SK-N-SH treated with all-trans-retinoic acid at 6 μM for 48 hours (cell line): ENCODE data around the gene TSSK6.
A peak's percentile ranks its signal among the peaks of the same experiment; 100 is the strongest.

Source experiments
- ATAC-seq: fragments of 200-7000 bp; cut with Tn5 transposase; 3 replicates; pipeline ENCODE4 v1.9.1; 2020; ENCODE audit warnings: mild to moderate bottlenecking, moderate library complexity
- ARNTL ChIP-seq: fragments of 450-650 bp; formaldehyde crosslinking; IDR thresholded peaks from 2 replicates; pipeline ENCODE4 v1.5.0; 2020; ENCODE audit warnings: low read depth, mild to moderate bottlenecking, moderate library complexity, borderline replicate concordance
- BACH2 ChIP-seq: fragments of 250-450 bp; sonication (Bioruptor Pico); IDR thresholded peaks from 2 replicates; pipeline ENCODE4 v1.9.0; 2021; ENCODE audit warnings: mild to moderate bottlenecking, borderline replicate concordance
- CSDC2 ChIP-seq: fragments of 250-450 bp; sonication (Bioruptor Pico); IDR thresholded peaks from 2 replicates; pipeline ENCODE4 v1.5.0; 2020; ENCODE audit warnings: mild to moderate bottlenecking, moderate library complexity
- ESRRG ChIP-seq: fragments of 250-450 bp; sonication (Bioruptor Pico); IDR thresholded peaks from 2 replicates; pipeline ENCODE4 v1.6.1; 2021; ENCODE audit warnings: mild to moderate bottlenecking
- ISL1 ChIP-seq: fragments of 250-450 bp; sonication (Bioruptor Pico); IDR thresholded peaks from 2 replicates; pipeline ENCODE4 v2.1.2; 2022; ENCODE audit warnings: mild to moderate bottlenecking, moderate library complexity
- OSR1 ChIP-seq: fragments of 250-450 bp; sonication (Bioruptor Pico); IDR thresholded peaks from 2 replicates; pipeline ENCODE4 v1.8.0; 2022; ENCODE audit warnings: moderate library complexity, mild to moderate bottlenecking, inconsistent platforms
- RARB ChIP-seq: fragments of 250-450 bp; sonication (Bioruptor Pico); IDR thresholded peaks from 2 replicates; pipeline ENCODE4 v1.8.0; 2021; ENCODE audit warnings: mild to moderate bottlenecking, moderate library complexity
- SNAI2 ChIP-seq: fragments of 250-450 bp; sonication (Bioruptor Pico); IDR thresholded peaks from 2 replicates; pipeline ENCODE4 v1.5.0; 2020; ENCODE audit warnings: mild to moderate bottlenecking, moderate library complexity
- TOX ChIP-seq: fragments of 250-450 bp; sonication (Bioruptor Pico); IDR thresholded peaks from 2 replicates; pipeline ENCODE4 v1.8.0; 2021; ENCODE audit warnings: mild to moderate bottlenecking, moderate library complexity, borderline replicate concordance
- ZC3H10 ChIP-seq: fragments of 250-450 bp; sonication (Bioruptor Pico); IDR thresholded peaks from 2 replicates; pipeline ENCODE4 v1.5.1; 2021; ENCODE audit warnings: mild to moderate bottlenecking, moderate library complexity
- ZFP3 ChIP-seq: fragments of 250-450 bp; sonication (Bioruptor Pico); IDR thresholded peaks from 2 replicates; pipeline ENCODE4 v1.5.0; 2020; ENCODE audit warnings: mild to moderate bottlenecking, moderate library complexity
- ZFP30 ChIP-seq: fragments of 450-650 bp; formaldehyde crosslinking; IDR thresholded peaks from 2 replicates; pipeline ENCODE4 v1.5.0; 2022; ENCODE audit warnings: mild to moderate bottlenecking, moderate library complexity
- ZNF70 ChIP-seq: fragments of 450-650 bp; formaldehyde crosslinking; IDR thresholded peaks from 2 replicates; pipeline ENCODE4 v1.5.0; 2020; ENCODE audit warnings: mild to moderate bottlenecking, moderate library complexity
- ZNF8 ChIP-seq: fragments of 450-650 bp; formaldehyde crosslinking; IDR thresholded peaks from 2 replicates; pipeline ENCODE4 v1.5.0; 2020; ENCODE audit warnings: mild to moderate bottlenecking, moderate library complexity
- TF ChIP-seq, protein P1 (sequence below): fragments of 250-450 bp; sonication (Bioruptor Pico); IDR thresholded peaks from 2 replicates; pipeline ENCODE4 v1.5.1; 2021; ENCODE audit warnings: mild to moderate bottlenecking, moderate library complexity
- TF ChIP-seq, protein P2 (sequence below): fragments of 250-450 bp; sonication (Bioruptor Pico); IDR thresholded peaks from 2 replicates; pipeline ENCODE4 v1.8.0; 2020; ENCODE audit warnings: mild to moderate bottlenecking, moderate library complexity, borderline replicate concordance
- TF ChIP-seq, protein P3 (sequence below): fragments of 250-450 bp; sonication (Bioruptor Pico); IDR thresholded peaks from 2 replicates; pipeline ENCODE4 v1.5.0; 2020; ENCODE audit warnings: mild to moderate bottlenecking, moderate library complexity

TSSK6 gene

DNA sequence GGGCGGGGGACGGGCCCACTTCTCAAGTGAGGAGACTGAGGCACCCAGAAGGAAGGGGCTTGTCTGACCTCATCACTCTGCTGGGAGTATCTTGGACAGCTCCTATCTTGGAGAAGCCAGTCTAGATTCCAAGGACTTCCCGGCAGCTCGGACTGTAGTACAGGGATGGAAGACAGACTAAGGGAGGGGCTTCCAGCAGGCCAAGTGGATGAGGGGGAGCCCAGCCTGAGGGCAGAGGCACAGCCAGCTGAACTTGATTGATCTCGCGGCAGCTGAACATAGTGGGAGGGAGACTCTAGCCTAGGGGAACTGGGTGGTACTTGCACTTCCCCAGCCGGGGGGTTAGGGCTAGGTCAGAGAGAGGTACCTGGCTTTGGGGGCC, 23.4 kb upstream of the TSSK6 start:
- TF ChIP-seq ZNF70 (CRISPR knock-in tag): no peak
- ATAC-seq: peak; percentile 7; the same call in 2 of the 3 replicates

DNA sequence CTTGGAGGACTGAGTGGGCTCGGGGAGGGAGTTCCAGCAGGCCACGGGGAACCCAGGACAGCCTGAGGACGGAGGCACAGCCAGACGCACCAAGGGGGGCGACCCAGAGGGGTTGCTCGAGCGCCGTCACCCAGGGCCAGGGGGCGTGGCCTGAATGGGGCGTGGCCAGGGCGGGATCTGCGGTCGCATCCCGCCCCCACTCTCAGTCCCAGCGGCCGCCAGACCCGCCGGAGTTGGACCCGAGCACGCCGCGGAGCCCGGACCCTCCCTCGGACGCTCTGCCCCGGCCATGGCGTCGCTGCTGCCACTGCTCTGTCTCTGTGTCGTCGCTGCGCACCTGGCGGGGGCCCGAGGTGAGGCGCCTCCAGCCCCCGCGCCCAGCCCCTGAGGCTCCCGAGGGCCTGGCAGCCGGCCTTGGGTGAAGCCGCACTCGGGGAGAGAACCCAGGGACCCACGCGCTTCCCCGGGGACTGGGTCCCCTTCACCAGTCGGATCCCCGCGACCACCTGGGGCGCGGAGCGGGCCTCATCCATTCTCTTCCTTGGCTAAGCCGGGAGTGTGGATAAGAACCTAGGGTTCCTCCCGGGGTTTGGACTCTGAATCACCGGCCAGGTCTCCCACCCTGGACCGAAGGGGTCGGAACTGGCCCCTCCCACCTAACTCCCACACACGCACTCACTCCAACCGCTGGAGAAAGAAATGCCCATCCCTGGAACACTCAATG, 22.9 kb upstream of the TSSK6 start, which contains the start of gene CILP2:
Gene CILP2 (plus strand): TSS at position 205 of the 724 bp plus-strand sequence. CDS start 85 bp downstream, at position 290.
- TF ChIP-seq TOX (CRISPR knock-in tag): no peak
- TF ChIP-seq ESRRG (CRISPR knock-in tag): no peak
- no peak for TF ChIP-seq ZFP3
- TF ChIP-seq BACH2 (CRISPR knock-in tag): no peak
- no peak for TF ChIP-seq ZNF70 (CRISPR knock-in tag)
- no peak for TF ChIP-seq ZC3H10 (CRISPR knock-in tag)
- TF ChIP-seq ARNTL (CRISPR knock-in tag): no peak
- TF ChIP-seq CSDC2 (CRISPR knock-in tag): no peak
- TF ChIP-seq, all 23 proteins: peak for 0
- ATAC-seq: peak; percentile 60

DNA sequence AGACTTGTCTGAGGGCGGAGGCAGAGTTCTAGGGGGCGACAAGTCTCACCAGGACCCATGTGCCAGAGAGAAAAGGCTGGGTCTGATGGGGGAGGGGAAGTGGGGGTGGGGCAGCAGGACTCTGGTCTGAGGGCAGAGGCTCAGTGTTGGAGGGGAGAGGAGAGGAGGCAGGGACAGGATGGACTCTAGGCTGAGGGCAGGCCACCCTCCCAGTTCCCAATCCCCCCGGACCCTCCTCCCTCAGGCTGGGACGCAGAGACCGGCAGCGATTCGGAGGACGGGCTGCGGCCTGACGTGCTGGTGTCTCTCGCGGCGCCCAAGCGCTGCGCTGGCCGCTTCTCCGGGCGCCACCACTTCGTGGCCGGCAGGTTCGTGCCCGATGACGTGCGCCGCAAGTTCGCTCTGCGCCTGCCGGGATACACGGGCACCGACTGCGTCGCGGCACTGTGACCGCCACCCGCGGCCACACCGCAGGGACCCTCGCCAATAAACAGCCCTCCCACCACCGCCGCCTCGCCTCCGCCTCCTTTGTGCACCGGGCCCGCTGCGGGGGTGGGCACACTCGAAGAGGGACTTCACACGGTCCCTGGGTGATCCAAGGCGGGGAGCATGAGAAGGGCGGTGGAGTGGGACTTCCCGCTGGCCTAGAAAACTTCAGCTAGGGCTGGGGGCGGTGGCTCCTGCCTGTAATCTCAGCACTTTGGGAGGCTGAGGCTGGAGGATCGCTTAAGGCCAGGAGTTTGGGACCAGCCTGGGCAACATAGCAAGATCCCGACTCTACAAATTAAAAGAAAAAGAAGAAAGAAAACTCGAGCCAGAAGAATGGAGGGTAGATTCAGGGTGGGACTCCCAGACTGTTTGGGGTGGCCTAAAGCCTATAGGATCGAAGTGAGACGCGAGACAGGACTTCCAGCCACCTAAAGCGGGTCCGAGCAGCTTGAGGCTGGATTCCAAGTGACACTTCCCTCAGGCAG, 22.0 kb upstream of the TSSK6 start:
- no peak for ATAC-seq
- TF ChIP-seq, protein P1, sequence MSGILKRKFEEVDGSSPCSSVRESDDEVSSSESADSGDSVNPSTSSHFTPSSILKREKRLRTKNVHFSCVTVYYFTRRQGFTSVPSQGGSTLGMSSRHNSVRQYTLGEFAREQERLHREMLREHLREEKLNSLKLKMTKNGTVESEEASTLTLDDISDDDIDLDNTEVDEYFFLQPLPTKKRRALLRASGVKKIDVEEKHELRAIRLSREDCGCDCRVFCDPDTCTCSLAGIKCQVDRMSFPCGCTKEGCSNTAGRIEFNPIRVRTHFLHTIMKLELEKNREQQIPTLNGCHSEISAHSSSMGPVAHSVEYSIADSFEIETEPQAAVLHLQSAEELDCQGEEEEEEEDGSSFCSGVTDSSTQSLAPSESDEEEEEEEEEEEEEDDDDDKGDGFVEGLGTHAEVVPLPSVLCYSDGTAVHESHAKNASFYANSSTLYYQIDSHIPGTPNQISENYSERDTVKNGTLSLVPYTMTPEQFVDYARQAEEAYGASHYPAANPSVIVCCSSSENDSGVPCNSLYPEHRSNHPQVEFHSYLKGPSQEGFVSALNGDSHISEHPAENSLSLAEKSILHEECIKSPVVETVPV: no peak
- TF ChIP-seq, protein P2, sequence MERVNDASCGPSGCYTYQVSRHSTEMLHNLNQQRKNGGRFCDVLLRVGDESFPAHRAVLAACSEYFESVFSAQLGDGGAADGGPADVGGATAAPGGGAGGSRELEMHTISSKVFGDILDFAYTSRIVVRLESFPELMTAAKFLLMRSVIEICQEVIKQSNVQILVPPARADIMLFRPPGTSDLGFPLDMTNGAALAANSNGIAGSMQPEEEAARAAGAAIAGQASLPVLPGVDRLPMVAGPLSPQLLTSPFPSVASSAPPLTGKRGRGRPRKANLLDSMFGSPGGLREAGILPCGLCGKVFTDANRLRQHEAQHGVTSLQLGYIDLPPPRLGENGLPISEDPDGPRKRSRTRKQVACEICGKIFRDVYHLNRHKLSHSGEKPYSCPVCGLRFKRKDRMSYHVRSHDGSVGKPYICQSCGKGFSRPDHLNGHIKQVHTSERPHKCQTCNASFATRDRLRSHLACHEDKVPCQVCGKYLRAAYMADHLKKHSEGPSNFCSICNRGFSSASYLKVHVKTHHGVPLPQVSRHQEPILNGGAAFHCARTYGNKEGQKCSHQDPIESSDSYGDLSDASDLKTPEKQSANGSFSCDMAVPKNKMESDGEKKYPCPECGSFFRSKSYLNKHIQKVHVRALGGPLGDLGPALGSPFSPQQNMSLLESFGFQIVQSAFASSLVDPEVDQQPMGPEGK (CRISPR knock-in tag): no peak; the same call in 1 of the 2 replicates
- TF ChIP-seq RARB: no peak
- no peak for TF ChIP-seq SNAI2 (CRISPR knock-in tag)
- no peak for TF ChIP-seq ZFP3
- TF ChIP-seq, protein P3, sequence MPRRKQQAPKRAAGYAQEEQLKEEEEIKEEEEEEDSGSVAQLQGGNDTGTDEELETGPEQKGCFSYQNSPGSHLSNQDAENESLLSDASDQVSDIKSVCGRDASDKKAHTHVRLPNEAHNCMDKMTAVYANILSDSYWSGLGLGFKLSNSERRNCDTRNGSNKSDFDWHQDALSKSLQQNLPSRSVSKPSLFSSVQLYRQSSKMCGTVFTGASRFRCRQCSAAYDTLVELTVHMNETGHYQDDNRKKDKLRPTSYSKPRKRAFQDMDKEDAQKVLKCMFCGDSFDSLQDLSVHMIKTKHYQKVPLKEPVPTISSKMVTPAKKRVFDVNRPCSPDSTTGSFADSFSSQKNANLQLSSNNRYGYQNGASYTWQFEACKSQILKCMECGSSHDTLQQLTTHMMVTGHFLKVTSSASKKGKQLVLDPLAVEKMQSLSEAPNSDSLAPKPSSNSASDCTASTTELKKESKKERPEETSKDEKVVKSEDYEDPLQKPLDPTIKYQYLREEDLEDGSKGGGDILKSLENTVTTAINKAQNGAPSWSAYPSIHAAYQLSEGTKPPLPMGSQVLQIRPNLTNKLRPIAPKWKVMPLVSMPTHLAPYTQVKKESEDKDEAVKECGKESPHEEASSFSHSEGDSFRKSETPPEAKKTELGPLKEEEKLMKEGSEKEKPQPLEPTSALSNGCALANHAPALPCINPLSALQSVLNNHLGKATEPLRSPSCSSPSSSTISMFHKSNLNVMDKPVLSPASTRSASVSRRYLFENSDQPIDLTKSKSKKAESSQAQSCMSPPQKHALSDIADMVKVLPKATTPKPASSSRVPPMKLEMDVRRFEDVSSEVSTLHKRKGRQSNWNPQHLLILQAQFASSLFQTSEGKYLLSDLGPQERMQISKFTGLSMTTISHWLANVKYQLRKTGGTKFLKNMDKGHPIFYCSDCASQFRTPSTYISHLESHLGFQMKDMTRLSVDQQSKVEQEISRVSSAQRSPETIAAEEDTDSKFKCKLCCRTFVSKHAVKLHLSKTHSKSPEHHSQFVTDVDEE (CRISPR knock-in tag): no peak
- no peak for TF ChIP-seq ZNF8 (CRISPR knock-in tag)
- no peak for TF ChIP-seq TOX (CRISPR knock-in tag)
- TF ChIP-seq OSR1: no peak
- TF ChIP-seq BACH2 (CRISPR knock-in tag): no peak
- TF ChIP-seq ZFP30: no peak
- no peak for TF ChIP-seq ZC3H10 (CRISPR knock-in tag)
- TF ChIP-seq ISL1 (CRISPR knock-in tag): no peak

DNA sequence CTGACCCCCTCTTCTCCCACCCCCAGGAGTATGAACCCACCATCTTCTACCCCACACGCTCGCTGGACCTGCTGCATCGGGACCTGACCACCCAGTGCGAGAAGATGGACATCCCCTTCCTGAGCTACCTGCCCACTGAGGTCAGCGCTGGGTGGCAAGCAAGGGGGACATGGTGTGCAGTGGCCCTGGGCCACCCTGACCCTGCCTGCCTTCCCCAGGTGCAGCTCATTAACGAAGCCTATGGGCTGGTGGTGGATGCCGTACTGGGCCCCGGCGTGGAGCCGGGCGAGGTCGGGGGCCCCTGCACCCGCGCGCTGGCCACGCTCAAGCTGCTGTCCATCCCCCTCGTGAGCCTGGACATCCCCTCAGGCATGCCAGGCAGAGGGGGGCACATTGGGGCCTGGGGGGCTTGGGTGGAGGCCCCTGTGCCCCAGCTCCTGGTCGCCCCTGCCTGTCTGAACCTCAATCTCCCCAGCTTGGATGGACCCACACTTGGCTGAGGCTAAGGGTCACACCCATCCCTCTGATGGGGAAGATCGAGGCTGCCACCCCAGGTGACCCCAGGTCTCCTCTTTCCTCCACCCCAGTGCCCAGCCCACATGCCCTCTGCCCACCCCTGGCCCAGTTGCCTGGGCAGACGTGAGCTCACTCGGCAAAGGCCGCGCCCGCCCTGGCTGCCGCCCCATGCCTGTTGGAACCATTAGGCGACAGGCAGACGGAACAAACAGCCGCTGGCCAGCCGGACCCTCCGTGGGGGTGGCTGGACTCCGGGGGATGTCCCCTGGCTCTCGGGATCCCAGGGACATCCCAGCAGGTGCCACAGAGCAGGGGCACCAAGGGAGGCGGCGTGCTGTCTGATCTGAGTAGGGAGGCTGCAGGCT, 20.2 kb upstream of the TSSK6 start:
- TF ChIP-seq, protein P3 (CRISPR knock-in tag): no peak
- TF ChIP-seq CSDC2 (CRISPR knock-in tag): no peak
- TF ChIP-seq ZC3H10 (CRISPR knock-in tag): no peak
- ATAC-seq: no peak
